Neural cell (in vitro differentiated cells): ENCODE data around the gene TRABD2A.

Experiments used
- CTCF ChIP-seq: fragments of 450-650 bp; IDR thresholded peaks from 2 replicates; pipeline ENCODE4 v1.5.1; 2014; ENCODE audit warnings: antibody characterized with exemption, mild to moderate bottlenecking, moderate library complexity; ENCODE audit not compliant: poor library complexity, severe bottlenecking
- EP300 ChIP-seq: fragments of 450-650 bp; conservative IDR thresholded peaks from 2 replicates; pipeline ENCODE4 v1.6.1; 2014; ENCODE audit warnings: antibody characterized with exemption, mild to moderate bottlenecking, moderate library complexity; ENCODE audit not compliant: poor library complexity, severe bottlenecking
- EZH2 ChIP-seq: fragments of 200-600, 300-800 bp; shearing (Covaris generic), sonication (generic); IDR thresholded peaks from 2 replicates; pipeline ENCODE4 v1.6.1; 2014; ENCODE audit warnings: antibody characterized with exemption, low read length, borderline replicate concordance, mild to moderate bottlenecking; ENCODE audit not compliant: insufficient read depth, poor library complexity, severe bottlenecking
- POLR2AphosphoS5 ChIP-seq: IDR thresholded peaks from 2 replicates; pipeline ENCODE4 v1.6.1; 2012
- RAD21 ChIP-seq: fragments of 450-650 bp; conservative IDR thresholded peaks from 2 replicates; pipeline ENCODE4 v1.6.1; 2014; ENCODE audit warnings: antibody characterized with exemption, mild to moderate bottlenecking, moderate library complexity
- TAF1 ChIP-seq: IDR thresholded peaks from 2 replicates; pipeline ENCODE4 v1.6.1; 2012; ENCODE audit warnings: low read depth

- no peak for TF ChIP-seq CTCF
- TF ChIP-seq POLR2AphosphoS5: no peak
- no peak for TF ChIP-seq EP300
- TF ChIP-seq TAF1: no peak
- no peak for TF ChIP-seq RAD21
- TF ChIP-seq EZH2: no peak
These were observed 63.6 kb downstream of the TRABD2A start for GRCh38 chr2:84817239-84817655.
